Subcutaneous abdominal adipose tissue (tissue), 5 donors: ENCODE measurements around the gene PABPN1.
"Not testable (repeated sequence)": the region's sequence is repeated elsewhere in the genome, so short reads cannot be mapped to it uniquely, and the experiment has no call there.

Experiments used
- H3K27ac ChIP-seq: one replicate; pipeline ENCODE4 v1.7.0; 2013; ENCODE audit warnings: low read depth, mild to moderate bottlenecking, inconsistent platforms, low read length, moderate library complexity
- H3K27me3 ChIP-seq, 5 donors: one replicate each; pipeline ENCODE4 v1.7.0; 2013; ENCODE audit warnings: low read length in 5 of 5, inconsistent platforms in 1 of 5; ENCODE audit not compliant: control insufficient read depth in 5 of 5, insufficient read depth in 4 of 5
- H3K36me3 ChIP-seq, 5 donors: one replicate each; pipeline ENCODE4 v1.7.0; 2013; ENCODE audit warnings: low read length in 5 of 5; ENCODE audit not compliant: control insufficient read depth in 5 of 5, insufficient read depth in 5 of 5
- H3K4me1 ChIP-seq, 5 donors: one replicate each; pipeline ENCODE4 v1.7.0; 2013; ENCODE audit warnings: low read length in 5 of 5, mild to moderate bottlenecking in 3 of 5, moderate library complexity in 1 of 5; ENCODE audit not compliant: control insufficient read depth in 5 of 5, insufficient read depth in 5 of 5
- H3K4me3 ChIP-seq, 5 donors: one replicate each; pipeline ENCODE4 v1.7.0; 2013; ENCODE audit warnings: low read length in 5 of 5, low read depth in 1 of 5
- H3K9ac ChIP-seq, 5 donors: one replicate each; pipeline ENCODE4 v1.7.0; 2013; ENCODE audit warnings: low read length in 5 of 5, mild to moderate bottlenecking in 4 of 5, moderate library complexity in 3 of 5
- H3K9me3 ChIP-seq, 5 donors: one replicate each; pipeline ENCODE4 v1.7.0; 2013; ENCODE audit warnings: low read length in 5 of 5; ENCODE audit not compliant: control insufficient read depth in 5 of 5
- donor health status: healthy.
- donor health status: healthy.
- donor health status: healthy.
- donor health status: healthy.
- donor health status: healthy.

PABPN1 gene

GRCh38 chr14:23320584-23321571, at the start of gene PABPN1:
Gene PABPN1, plus strand, starts transcription at chr14:23321457. Its CDS starts 13 bp downstream, at chr14:23321470.
- Histone ChIP-seq H3K36me3 (peaks cover 13 to 31% (median 24%) of the 10 kb centered on the region in 5 donors), H3K4me3 (peak within 1 kb of the TSS; percentile 80 to 93 (median 81)), H3K27ac (peak within 1 kb of the TSS; percentile 97), H3K9ac (peak within 1 kb of the TSS; percentile 76 to 93 (median 82)), H3K27me3 (peaks cover 0 to 2% (median 0%) of the 10 kb centered on the region in 5 donors), H3K9me3 (no peaks in the 10 kb centered on the region), H3K4me1 (peaks cover 2 to 25% (median 24%) of the 10 kb centered on the region in 5 donors)

GRCh38 chr14:23275412-23275811, 45.8 kb upstream of the PABPN1 start:
- Histone ChIP-seq H3K9ac (no peak overlapping the region), H3K4me3 (no peak overlapping the region), H3K27me3 (no peaks in the 10 kb centered on the region), H3K9me3 (no peaks in the 10 kb centered on the region), H3K4me1 (peaks cover 2 to 7% (median 5%) of the 10 kb centered on the region in 5 donors), H3K27ac (no peak overlapping the region), H3K36me3 (peaks cover 0 to 18% (median 15%) of the 10 kb centered on the region in 5 donors)

- H3K27me3 ChIP-seq = no peaks in the 10 kb centered on the region
- no peak overlapping the region for H3K9ac ChIP-seq
- peaks cover 0 to 18% (median 15%) of the 10 kb centered on the region in 5 donors for H3K36me3 ChIP-seq
- H3K27ac ChIP-seq = no peak overlapping the region
- H3K9me3 ChIP-seq = no peaks in the 10 kb centered on the region
- H3K4me3 ChIP-seq = no peak overlapping the region
- H3K4me1 ChIP-seq = peaks cover 2 to 8% (median 5%) of the 10 kb centered on the region in 5 donors
Measured at GRCh38 chr14:23277189-23277588, 44.1 kb upstream of the PABPN1 start.

GRCh38 chr14:23277928-23278327, 43.3 kb upstream of the PABPN1 start:
- not testable (repeated sequence) for H3K9me3 ChIP-seq, H3K4me1 ChIP-seq, H3K27me3 ChIP-seq, H3K9ac ChIP-seq, H3K4me3 ChIP-seq, H3K27ac ChIP-seq
- H3K36me3 ChIP-seq = peaks cover 0 to 21% (median 15%) of the 10 kb centered on the region in 5 donors

GRCh38 chr14:23281247-23281646, 40.0 kb upstream of the PABPN1 start:
- H3K27me3 ChIP-seq = no peaks in the 10 kb centered on the region
- no peak overlapping the region for H3K4me3 ChIP-seq
- no peak overlapping the region for H3K27ac ChIP-seq

GRCh38 chr14:23284654-23285529, 36.4 kb upstream of the PABPN1 start:
- peak overlapping the region; percentile 68 to 95 (median 91) for H3K9ac ChIP-seq
- peaks cover 2 to 33% (median 29%) of the 10 kb centered on the region in 5 donors for H3K4me1 ChIP-seq
- H3K36me3 ChIP-seq = peaks cover 0 to 3% (median 0%) of the 10 kb centered on the region in 5 donors
- H3K9me3 ChIP-seq = no peaks in the 10 kb centered on the region
- H3K27me3 ChIP-seq = no peaks in the 10 kb centered on the region
- peak overlapping the region; percentile 87 for H3K27ac ChIP-seq
- H3K4me3 ChIP-seq = peak overlapping the region; percentile 80 to 94 (median 88)

More at GRCh38 chr14:23281247-23281646, 40.0 kb upstream of the PABPN1 start:
- Histone ChIP-seq H3K4me1 (peaks cover 2 to 25% (median 21%) of the 10 kb centered on the region in 5 donors), H3K9ac (no peak overlapping the region), H3K36me3 (peaks cover 0 to 11% (median 8%) of the 10 kb centered on the region in 5 donors), H3K9me3 (no peaks in the 10 kb centered on the region)

- Histone ChIP-seq H3K36me3 (peaks cover 0 to 3% (median 0%) of the 10 kb centered on the region in 5 donors), H3K27ac (peak overlapping the region; percentile 87), H3K4me1 (peaks cover 0 to 27% (median 25%) of the 10 kb centered on the region in 5 donors), H3K9me3 (no peaks in the 10 kb centered on the region), H3K9ac (peak overlapping the region; percentile 68 to 95 (median 91)), H3K4me3 (peak overlapping the region; percentile 80 to 94 (median 88)), H3K27me3 (no peaks in the 10 kb centered on the region)
Measured at GRCh38 chr14:23285530-23286019, 35.7 kb upstream of the PABPN1 start.

GRCh38 chr14:23286020-23286901, 35.0 kb upstream of the PABPN1 start, which contains the start of gene HOMEZ:
Gene HOMEZ, minus strand, starts transcription at chr14:23286132. Its CDS starts 180 bp downstream, at chr14:23285952.
- Histone ChIP-seq H3K4me3 (peak within 1 kb of the TSS; percentile 80 to 94 (median 88)), H3K4me1 (peaks cover 0 to 27% (median 25%) of the 10 kb centered on the region in 5 donors), H3K9me3 (no peaks in the 10 kb centered on the region), H3K27ac (peak within 1 kb of the TSS; percentile 87), H3K36me3 (peaks cover 0 to 3% (median 0%) of the 10 kb centered on the region in 5 donors), H3K27me3 (no peaks in the 10 kb centered on the region), H3K9ac (peak within 1 kb of the TSS; percentile 68 to 95 (median 91))
